Mesenchymal stem cell (in vitro differentiated cells and primary cell): Measurements from ENCODE around the gene RPTOR.
"Not testable (repeated sequence)": the region's sequence is repeated elsewhere in the genome, so short reads cannot be mapped to it uniquely, and the experiment has no call there.

Experiments
- DNase-seq: peaks from one replicate; pipeline ENCODE4 v3.0.0-alpha.2; 2013
- H2AFZ ChIP-seq: one replicate; pipeline ENCODE4 v1.6.1; 2013; ENCODE audit warnings: low read depth, mild to moderate bottlenecking, control low read depth, inconsistent platforms, low read length, moderate library complexity
- H2AK5ac ChIP-seq: 2 replicates; pipeline ENCODE4 v1.6.1; 2013; ENCODE audit warnings: low read length, moderate library complexity, mild to moderate bottlenecking, inconsistent platforms; ENCODE audit not compliant: severe bottlenecking
- H2BK120ac ChIP-seq: one replicate; pipeline ENCODE4 v1.6.1; 2013; ENCODE audit warnings: low read depth, mild to moderate bottlenecking, inconsistent platforms, low read length, moderate library complexity
- H2BK12ac ChIP-seq, 2 experiments: one replicate each; pipeline ENCODE4 v1.6.1; 2013; ENCODE audit warnings: inconsistent platforms in 2 of 2, low read length in 2 of 2, mild to moderate bottlenecking in 2 of 2, moderate library complexity in 2 of 2, control low read depth in 1 of 2
- H2BK15ac ChIP-seq: one replicate; pipeline ENCODE4 v1.6.1; 2013; ENCODE audit warnings: mild to moderate bottlenecking, low read depth, inconsistent platforms; ENCODE audit not compliant: poor library complexity, severe bottlenecking
- H2BK5ac ChIP-seq: 2 replicates; pipeline ENCODE4 v1.6.1; 2013; ENCODE audit warnings: low read depth, mild to moderate bottlenecking, low read length, control low read depth, inconsistent platforms; ENCODE audit not compliant: poor library complexity, severe bottlenecking
- H3K14ac ChIP-seq, 2 experiments: one replicate each; pipeline ENCODE4 v1.6.1; 2013; ENCODE audit warnings: inconsistent platforms in 2 of 2, low read length in 2 of 2, control low read depth in 1 of 2, mild to moderate bottlenecking in 1 of 2, moderate library complexity in 1 of 2
- H3K18ac ChIP-seq, 2 experiments: one replicate each; pipeline ENCODE4 v1.6.1; 2013; ENCODE audit warnings: inconsistent platforms in 2 of 2, low read length in 2 of 2, control low read depth in 1 of 2, low read depth in 1 of 2, mild to moderate bottlenecking in 1 of 2
- H3K23ac ChIP-seq, 2 experiments: one replicate each; pipeline ENCODE4 v1.6.1; 2013; ENCODE audit warnings: inconsistent platforms in 2 of 2, low read length in 2 of 2, mild to moderate bottlenecking in 2 of 2, moderate library complexity in 2 of 2, control low read depth in 1 of 2
- H3K27ac ChIP-seq: 2 replicates; pipeline ENCODE4 v1.5.1; 2013; ENCODE audit warnings: mild to moderate bottlenecking, moderate library complexity, low read length, control low read depth, inconsistent platforms; ENCODE audit not compliant: poor library complexity, severe bottlenecking
- H3K27me3 ChIP-seq, 2 experiments: 2 replicates each; pipeline versions ENCODE4 v1.6.1 to v1.7.0; 2013; ENCODE audit warnings: low read length in 2 of 2, mild to moderate bottlenecking in 2 of 2, moderate library complexity in 2 of 2, control low read depth in 1 of 2, inconsistent platforms in 1 of 2; ENCODE audit not compliant: control insufficient read depth in 1 of 2, insufficient read depth in 1 of 2
- H3K36me3 ChIP-seq, 2 experiments: 2 replicates each; pipeline versions ENCODE4 v1.6.1 to v1.7.0; 2013; ENCODE audit warnings: low read length in 2 of 2, control low read depth in 1 of 2, inconsistent platforms in 1 of 2, low read depth in 1 of 2, mild to moderate bottlenecking in 1 of 2; ENCODE audit not compliant: insufficient read depth in 2 of 2, control insufficient read depth in 1 of 2
- H3K4ac ChIP-seq, 2 experiments: one replicate each; pipeline ENCODE4 v1.6.1; 2013; ENCODE audit warnings: inconsistent platforms in 2 of 2, low read length in 2 of 2, mild to moderate bottlenecking in 2 of 2, moderate library complexity in 2 of 2, control low read depth in 1 of 2, low read depth in 1 of 2
- H3K4me1 ChIP-seq: 2 replicates; pipeline ENCODE4 v1.6.1; 2013; ENCODE audit warnings: low read depth, low read length, control low read depth; ENCODE audit not compliant: control insufficient read depth, insufficient read depth
- H3K4me2 ChIP-seq: 2 replicates; pipeline ENCODE4 v1.6.1; 2013; ENCODE audit warnings: low read length, mild to moderate bottlenecking, inconsistent platforms; ENCODE audit not compliant: poor library complexity, severe bottlenecking
- H3K4me3 ChIP-seq, 2 experiments: 2 replicates each; pipeline versions ENCODE4 v1.5.1 to v1.7.0; 2013; ENCODE audit warnings: low read length in 2 of 2, mild to moderate bottlenecking in 2 of 2, control low read depth in 1 of 2, low read depth in 1 of 2; ENCODE audit not compliant: insufficient read depth in 1 of 2
- H3K79me1 ChIP-seq: replicated peaks from 2 replicates; pipeline ENCODE4 v1.6.1; 2013; ENCODE audit warnings: mild to moderate bottlenecking, control low read depth, low read length, inconsistent platforms; ENCODE audit not compliant: poor library complexity, severe bottlenecking
- H3K9ac ChIP-seq: 2 replicates; pipeline ENCODE4 v1.7.0; 2013; ENCODE audit warnings: mild to moderate bottlenecking, low read length, moderate library complexity
- H3K9me3 ChIP-seq: 2 replicates; pipeline ENCODE4 v1.7.0; 2013; ENCODE audit warnings: mild to moderate bottlenecking, low read length; ENCODE audit not compliant: control insufficient read depth
- H4K8ac ChIP-seq: one replicate; pipeline ENCODE4 v1.6.1; 2013; ENCODE audit warnings: inconsistent platforms, mild to moderate bottlenecking, low read length, moderate library complexity
- H4K91ac ChIP-seq: one replicate; pipeline ENCODE4 v1.6.1; 2013; ENCODE audit warnings: mild to moderate bottlenecking, low read length, inconsistent platforms
- WGBS: methylation state at CpG from one replicate; pipeline ENCODE4 v1.1.7; 2013; ENCODE audit warnings: mixed read lengths; 5-methylcytosine and 5-hydroxymethylcytosine counted together

Gene RPTOR

GRCh38 chr17:80797222-80797621, 252.6 kb downstream of the RPTOR start:
- not testable (repeated sequence) for H2BK12ac ChIP-seq, H2AK5ac ChIP-seq, H3K23ac ChIP-seq, DNase-seq, H3K4ac ChIP-seq, H4K8ac ChIP-seq, H3K9ac ChIP-seq, H3K14ac ChIP-seq, H3K27me3 ChIP-seq, H2BK120ac ChIP-seq, H2AFZ ChIP-seq, H3K9me3 ChIP-seq, H3K4me3 ChIP-seq, H3K27ac ChIP-seq, H2BK5ac ChIP-seq, H4K91ac ChIP-seq, H3K4me2 ChIP-seq, H3K18ac ChIP-seq, H2BK15ac ChIP-seq
- Histone ChIP-seq H3K4me1 (peaks cover 29% of the 10 kb centered on the region), H3K36me3 (peaks cover 12 to 37% of the 10 kb centered on the region in 2 experiments), H3K79me1 (peaks cover 36% of the 10 kb centered on the region)
- WGBS: 100% methylated on average over 3 of the region's 5 CpGs

GRCh38 chr17:80797741-80798594, 253.3 kb downstream of the RPTOR start:
- Histone ChIP-seq H4K91ac (peak overlapping the region; percentile 75), H3K23ac (no peak overlapping the region), H4K8ac (peak overlapping the region; percentile 81), H3K9me3 (no peaks in the 10 kb centered on the region), H3K4me1 (peaks cover 27% of the 10 kb centered on the region), H3K27ac (no peak overlapping the region), H3K4ac (peak overlapping the region in 1 of 2 experiments; percentile 24), H3K14ac (peak overlapping the region in 1 of 2 experiments; percentile 62), H3K18ac (peak overlapping the region in 1 of 2 experiments; percentile 42), H3K36me3 (peaks cover 12 to 43% of the 10 kb centered on the region in 2 experiments), H2AFZ (no peak overlapping the region), H3K27me3 (no peaks in the 10 kb centered on the region), H2AK5ac (peak overlapping the region; percentile 34), H2BK5ac (no peak overlapping the region), H2BK120ac (no peak overlapping the region), H3K9ac (no peak overlapping the region), H2BK15ac (no peak overlapping the region), H3K4me3 (no peak overlapping the region), H3K4me2 (no peak overlapping the region), H3K79me1 (peaks cover 39% of the 10 kb centered on the region), H2BK12ac (peak overlapping the region in 1 of 2 experiments; percentile 57)
- 94% methylated on average over 18 of the region's 18 CpGs for WGBS
- DNase-seq: no peak

- peak overlapping the region in 1 of 2 experiments; percentile 23 for H3K18ac ChIP-seq
- H2BK120ac ChIP-seq: no peak overlapping the region
- no peak overlapping the region for H2AK5ac ChIP-seq
- H3K9ac ChIP-seq: no peak overlapping the region
- no peak overlapping the region for H2BK15ac ChIP-seq
- H2BK12ac ChIP-seq: no peak overlapping the region
- H3K36me3 ChIP-seq: peaks cover 12 to 52% of the 10 kb centered on the region in 2 experiments
- H2AFZ ChIP-seq: no peak overlapping the region
- no peak overlapping the region for H2BK5ac ChIP-seq
- DNase-seq: no peak
- no peaks in the 10 kb centered on the region for H3K27me3 ChIP-seq
- H3K4me3 ChIP-seq: no peak overlapping the region
- no peak overlapping the region for H3K14ac ChIP-seq
- peaks cover 39% of the 10 kb centered on the region for H3K79me1 ChIP-seq
- H3K27ac ChIP-seq: no peak overlapping the region
- no peaks in the 10 kb centered on the region for H3K9me3 ChIP-seq
- peaks cover 22% of the 10 kb centered on the region for H3K4me1 ChIP-seq
- no peak overlapping the region for H3K23ac ChIP-seq
- no peak overlapping the region for H4K8ac ChIP-seq
- no peak overlapping the region for H3K4ac ChIP-seq
- no peak overlapping the region for H3K4me2 ChIP-seq
- WGBS: 86% methylated on average over 24 of the region's 25 CpGs
- H4K91ac ChIP-seq: no peak overlapping the region
These were observed 254.2 kb downstream of the RPTOR start for GRCh38 chr17:80798595-80799537.
